Transverse colon (tissue), 4 donors: ENCODE measurements around the gene LRRC61. TPM values are rescaled to one million over a fixed set of nuclear protein-coding genes. Genes with fewer than 3 reads are reported as not detected.

Source experiments
- DNase-seq: peaks from one replicate; pipeline ENCODE4 v3.0.0-alpha.2; 2019
- H3K27ac ChIP-seq, 4 donors: fragments of 200-600 bp; sonication (generic); 2 replicates each; pipeline ENCODE4 v1.5.1; 2016 to 2018; ENCODE audit warnings: inconsistent platforms in 4 of 4
- H3K27me3 ChIP-seq: fragments of 200-600 bp; sonication (generic); 2 replicates; pipeline ENCODE4 v1.5.1; 2017; ENCODE audit warnings: inconsistent platforms
- H3K36me3 ChIP-seq, 4 donors: fragments of 200-600 bp; sonication (generic); 2 replicates each; pipeline ENCODE4 v1.5.1; 2017 to 2019; ENCODE audit warnings: inconsistent platforms in 4 of 4
- H3K4me1 ChIP-seq, 4 donors: fragments of 200-600 bp; sonication (generic); 2 replicates each; pipeline ENCODE4 v1.5.1; 2017 to 2020; ENCODE audit warnings: inconsistent platforms in 4 of 4
- H3K4me3 ChIP-seq, 4 donors: fragments of 200-600 bp; sonication (generic); 1 replicate in 1 of 4; 2 replicates in 3 of 4; pipeline versions ENCODE4 v1.5.1 to v1.6.1; 2017 to 2019; ENCODE audit warnings: inconsistent platforms in 4 of 4
- H3K9me3 ChIP-seq, 2 donors: fragments of 200-600 bp; sonication (generic); 2 replicates each; pipeline ENCODE4 v1.5.1; 2017 to 2019; ENCODE audit warnings: inconsistent platforms in 2 of 2
- EP300 ChIP-seq: sonication (generic); formaldehyde crosslinking; IDR thresholded peaks from one replicate; pipeline ENCODE4 v1.6.1; 2017; ENCODE audit warnings: antibody characterized with exemption, low read depth
- POLR2A ChIP-seq: fragments of 450-650 bp; IDR thresholded peaks from one replicate; pipeline ENCODE4 v1.6.1; 2016; ENCODE audit warnings: antibody characterized with exemption, mild to moderate bottlenecking, moderate library complexity
- POLR2AphosphoS5 ChIP-seq, 3 donors: sonication (generic); formaldehyde crosslinking; IDR thresholded peaks; one replicate each; pipeline ENCODE4 v1.6.1; 2016; ENCODE audit warnings: antibody characterized with exemption in 3 of 3
- WGBS, 2 donors: methylation state at CpG; one replicate each; pipeline ENCODE4 v1.1.5; 2018; ENCODE audit warnings: low coverage in 1 of 2; 5-methylcytosine and 5-hydroxymethylcytosine counted together
- in situ Hi-C, 4 donors: fragments of 200-750 bp; cut with MboI; loops; one replicate each; pipeline versions ENCODE4 v1.15.0 to v1.15.1; 2017; ENCODE audit warnings: low sequenced_read_pairs in 3 of 4, low pct_ligation_motif_present in 1 of 4, low pct_unique_long_range_greater_than_20kb in 1 of 4
- intact Hi-C: fragments of 100-400 bp; cut with DNase I; formaldehyde crosslinking; loops from one replicate; pipeline ENCODE4 v1.15.1; 2023; ENCODE audit warnings: low total_unique reads
- total RNA-seq, 4 donors: library from RNA; depleted of rRNA; stranded (reverse); fragments of >200 nt; gene quantifications; one replicate each; pipeline ENCODE4 v1.1.0, GENCODE V29; 2016
- TF ChIP-seq, protein P1 (sequence below), 5 experiments: fragments of 200-600 bp in 3 of 5; fragments of 450-650 bp in 2 of 5; sonication (generic) in 3 of 5; IDR thresholded peaks; 1 replicate in 2 of 5; 2 replicates in 3 of 5; pipeline ENCODE4 v1.5.1; 2016 to 2017; ENCODE audit warnings: antibody characterized with exemption in 5 of 5, inconsistent platforms in 3 of 5, mild to moderate bottlenecking in 2 of 5, moderate library complexity in 1 of 5

The LRRC61 gene
- total RNA-seq, 4 donors from 2014 or later, result 1.4 to 55.4 (median 17.2) TPM

DNA sequence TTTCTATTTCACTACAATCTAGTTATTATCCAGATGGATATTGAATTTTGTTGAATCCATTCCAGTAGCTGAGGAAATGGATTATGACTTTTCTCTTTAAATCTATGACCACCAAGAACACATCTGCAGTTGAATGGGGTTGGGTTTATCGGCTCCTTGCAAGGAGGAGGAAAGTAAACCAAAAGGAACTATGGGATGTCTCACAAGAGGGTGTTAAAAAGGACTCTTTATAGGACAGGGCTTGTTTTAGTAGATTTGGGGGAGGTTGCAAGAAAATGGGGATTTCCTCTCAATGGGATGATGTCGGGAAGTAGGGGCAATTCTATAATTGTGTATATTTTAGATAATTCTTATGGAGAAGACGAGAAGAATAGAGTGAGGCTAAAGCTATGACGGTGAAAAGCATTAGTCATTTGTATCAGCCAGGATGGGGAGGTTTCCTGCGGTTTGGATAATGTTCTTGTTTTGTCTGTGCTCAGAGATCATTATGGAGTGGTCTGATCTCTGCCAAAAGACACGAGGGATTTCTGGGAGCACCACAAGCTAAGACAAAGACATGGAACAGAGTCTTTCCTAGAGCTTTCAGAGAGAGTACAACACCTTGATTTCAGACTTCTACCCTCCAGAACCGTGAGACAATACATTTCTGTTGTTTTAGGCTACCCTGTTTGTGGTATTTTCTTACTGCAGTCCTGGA is 5.3 kb upstream of the LRRC61 start:
- H3K9me3 ChIP-seq, result no peaks in the 10 kb centered on the region
- 74 to 76% methylated on average over 6 to 7 of the region's 7 CpGs for WGBS, 2 donors
- in situ Hi-C loops, result loop anchor here in 3 of 4 donors (25.0 kb wide), 1 partner anchor 94 kb away; a partner anchor contains a TSS

DNA sequence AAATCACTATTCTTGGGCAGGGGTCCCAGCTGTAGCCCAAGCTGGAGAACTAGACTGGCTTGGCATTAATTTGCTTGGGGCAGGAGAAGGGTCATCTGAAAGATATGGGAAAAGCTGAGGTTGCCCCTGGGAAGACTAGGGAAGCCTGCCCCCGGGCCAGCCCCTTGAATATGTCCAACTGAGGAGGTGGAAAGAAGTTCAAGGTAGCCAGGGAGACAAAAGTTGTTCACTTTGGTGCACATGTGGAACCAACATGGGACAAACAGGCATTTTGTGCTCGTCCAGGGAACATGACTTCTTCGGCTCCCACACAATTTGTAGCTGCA is 1.4 kb upstream of the LRRC61 start:
- TF ChIP-seq POLR2A, result no peak
- TF ChIP-seq POLR2AphosphoS5 (IDR thresholded peaks at IDR 0.05), result no peak
- TF ChIP-seq EP300, result no peak
- TF ChIP-seq, protein P1, sequence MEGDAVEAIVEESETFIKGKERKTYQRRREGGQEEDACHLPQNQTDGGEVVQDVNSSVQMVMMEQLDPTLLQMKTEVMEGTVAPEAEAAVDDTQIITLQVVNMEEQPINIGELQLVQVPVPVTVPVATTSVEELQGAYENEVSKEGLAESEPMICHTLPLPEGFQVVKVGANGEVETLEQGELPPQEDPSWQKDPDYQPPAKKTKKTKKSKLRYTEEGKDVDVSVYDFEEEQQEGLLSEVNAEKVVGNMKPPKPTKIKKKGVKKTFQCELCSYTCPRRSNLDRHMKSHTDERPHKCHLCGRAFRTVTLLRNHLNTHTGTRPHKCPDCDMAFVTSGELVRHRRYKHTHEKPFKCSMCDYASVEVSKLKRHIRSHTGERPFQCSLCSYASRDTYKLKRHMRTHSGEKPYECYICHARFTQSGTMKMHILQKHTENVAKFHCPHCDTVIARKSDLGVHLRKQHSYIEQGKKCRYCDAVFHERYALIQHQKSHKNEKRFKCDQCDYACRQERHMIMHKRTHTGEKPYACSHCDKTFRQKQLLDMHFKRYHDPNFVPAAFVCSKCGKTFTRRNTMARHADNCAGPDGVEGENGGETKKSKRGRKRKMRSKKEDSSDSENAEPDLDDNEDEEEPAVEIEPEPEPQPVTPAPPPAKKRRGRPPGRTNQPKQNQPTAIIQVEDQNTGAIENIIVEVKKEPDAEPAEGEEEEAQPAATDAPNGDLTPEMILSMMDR (IDR thresholded peaks at IDR 0.05), result no peak
- no peaks in the 10 kb centered on the region for H3K36me3 ChIP-seq
- in situ Hi-C loops, result loop anchor here in 3 of 4 donors (25.0 kb wide), 1 partner anchor 91 kb away; a partner anchor contains a TSS
- intact Hi-C loops, result no loop called here
- no peak for DNase-seq
- no peak overlapping the region for H3K4me3 ChIP-seq
- no peaks in the 10 kb centered on the region for H3K27me3 ChIP-seq
- H3K9me3 ChIP-seq, result no peaks in the 10 kb centered on the region
- H3K27ac ChIP-seq, result peak overlapping the region in 2 of 4 donors; percentile 96
- WGBS, 2 donors, result 82 to 98% methylated on average over 2 to 3 of the region's 3 CpGs
- H3K4me1 ChIP-seq, result peaks cover 7 to 23% (median 22%) of the 10 kb centered on the region in 4 donors

More for the DNA sequence above, 5.3 kb upstream of the LRRC61 start:
- no peak for DNase-seq
- no peak for TF ChIP-seq POLR2AphosphoS5 (IDR thresholded peaks at IDR 0.05)
- TF ChIP-seq POLR2A, result no peak
- H3K36me3 ChIP-seq, result no peaks in the 10 kb centered on the region
- intact Hi-C loops, result no loop called here
- H3K4me1 ChIP-seq, result peaks cover 0 to 10% (median 9%) of the 10 kb centered on the region in 4 donors
- no peaks in the 10 kb centered on the region for H3K27me3 ChIP-seq
- H3K27ac ChIP-seq, result no peak overlapping the region
- no peak overlapping the region for H3K4me3 ChIP-seq

DNA sequence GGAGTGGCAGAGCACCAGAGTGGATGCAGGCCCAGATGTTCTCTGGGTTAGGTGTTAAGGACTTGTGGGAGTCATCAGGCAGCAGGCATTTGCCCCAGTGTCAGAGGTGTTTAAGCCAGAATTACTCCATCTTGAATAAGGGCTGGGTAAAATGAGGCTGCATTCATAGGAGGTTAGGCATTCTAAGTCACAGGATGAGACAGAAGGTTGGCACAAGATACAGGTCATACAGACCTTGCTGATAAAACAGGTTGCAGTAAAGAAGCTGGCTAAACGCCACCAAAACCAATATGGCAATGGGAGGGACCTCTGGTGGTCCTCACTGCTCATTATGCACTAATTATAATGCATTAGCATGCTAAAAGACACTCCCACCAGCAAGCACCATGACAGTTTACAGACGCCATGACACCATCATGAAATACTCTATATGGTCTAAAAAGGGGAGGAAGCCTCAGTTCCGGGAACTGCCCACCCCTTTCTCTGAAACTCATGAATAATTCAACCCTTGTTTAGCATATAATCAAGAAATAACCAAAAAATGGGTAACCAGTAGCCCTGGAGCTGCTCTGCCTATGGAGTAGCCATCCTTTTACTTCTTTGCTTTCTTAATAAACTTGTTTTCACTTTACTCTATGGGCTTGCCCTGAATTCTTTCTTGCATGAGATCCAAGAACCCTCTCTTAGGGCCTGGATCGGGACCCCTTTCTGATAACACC is 882 bp upstream of the LRRC61 start:
- Histone ChIP-seq H3K9me3 (no peaks in the 10 kb centered on the region), H3K4me3 (peak overlapping the region; percentile 60 to 87 (median 75)), H3K27ac (peak overlapping the region; percentile 89 to 96 (median 96)), H3K36me3 (no peaks in the 10 kb centered on the region), H3K27me3 (no peaks in the 10 kb centered on the region), H3K4me1 (peaks cover 7 to 23% (median 22%) of the 10 kb centered on the region in 4 donors)
- no peak for DNase-seq
- 46% methylated on average over 4 of the region's 4 CpGs; no CpG with 5 or more reads in 1 of the 2 donors for WGBS, 2 donors
- TF ChIP-seq, protein P1 (IDR thresholded peaks at IDR 0.05), result no peak
- TF ChIP-seq POLR2A (no peak), EP300 (no peak), POLR2AphosphoS5 (IDR thresholded peaks at IDR 0.05) (no peak)
- in situ Hi-C loops, result loop anchor here in 3 of 4 donors (25.0 kb wide), 1 partner anchor 90 kb away; a partner anchor contains a TSS
- intact Hi-C loops, result no loop called here

DNA sequence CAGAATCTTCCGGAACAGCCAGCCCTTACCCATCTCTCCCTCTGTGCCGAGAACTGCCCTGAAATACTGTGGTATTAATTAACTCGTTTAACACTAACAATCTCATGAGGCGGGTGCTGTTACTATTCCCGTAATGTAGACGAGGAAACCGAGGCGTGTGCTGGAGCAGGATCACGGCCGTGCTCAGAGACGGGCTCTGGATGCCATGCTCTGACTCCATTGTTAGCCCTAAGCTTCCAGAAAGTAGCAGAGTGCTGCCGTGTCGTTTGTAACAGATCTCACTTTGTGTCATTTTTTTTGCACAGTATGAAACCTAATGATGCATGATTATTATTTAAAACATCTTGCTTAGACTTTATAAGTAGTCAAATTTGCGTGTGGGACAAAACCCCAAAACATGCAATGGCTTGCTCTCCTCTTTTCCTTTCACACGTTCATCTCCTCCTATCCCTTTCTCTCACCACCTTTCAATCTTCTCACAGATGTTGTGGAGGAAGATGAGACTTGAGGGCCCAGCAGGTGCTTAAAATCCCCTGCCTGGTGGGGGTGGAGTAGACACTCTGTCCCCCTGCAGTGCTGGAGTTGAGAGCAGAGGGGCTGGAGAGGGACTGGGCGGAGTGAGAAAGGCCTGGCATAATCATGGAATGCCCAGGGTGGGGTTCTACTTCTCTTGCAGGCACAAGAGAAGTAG is 672 bp downstream of the LRRC61 start:
- no peaks in the 10 kb centered on the region for H3K36me3 ChIP-seq
- H3K27ac ChIP-seq, result peak overlapping the region; percentile 89 to 96 (median 96)
- H3K4me3 ChIP-seq, result peak overlapping the region; percentile 60 to 87 (median 75)
- intact Hi-C loops, result no loop called here
- DNase-seq, result no peak
- H3K9me3 ChIP-seq, result no peaks in the 10 kb centered on the region
- peaks cover 7 to 23% (median 22%) of the 10 kb centered on the region in 4 donors for H3K4me1 ChIP-seq
- WGBS, 2 donors, result 17 to 22% methylated on average over 6 to 16 of the region's 16 CpGs
- no peaks in the 10 kb centered on the region for H3K27me3 ChIP-seq
- in situ Hi-C loops, result loop anchor here in 3 of 4 donors (25.0 kb wide), 1 partner anchor 88 kb away; a partner anchor contains a TSS
- TF ChIP-seq POLR2AphosphoS5 (IDR thresholded peaks at IDR 0.05) (no peak), EP300 (no peak), POLR2A (no peak)
- TF ChIP-seq, protein P1 (IDR thresholded peaks at IDR 0.05), result no peak
